Psoas muscle (tissue), 8 donors: ENCODE results near the gene SSNA1. TPM values are rescaled to one million over a fixed set of nuclear protein-coding genes. Genes with fewer than 3 reads are reported as not detected.

ENCODE experiments used
- ATAC-seq, 4 donors: fragments of 200-7000 bp; cut with Tn5 transposase; one replicate each; pipeline ENCODE4 v1.9.1; 2020; ENCODE audit warnings: moderate library complexity in 3 of 4, mild to moderate bottlenecking in 2 of 4
- DNase-seq, 2 donors: peaks; one replicate each; pipeline ENCODE4 v3.0.0-alpha.2; 2020
- H3K27ac ChIP-seq: fragments of 200-600 bp; one replicate; pipeline ENCODE4 v1.8.0; 2022
- H3K27me3 ChIP-seq, 3 donors: fragments of 200-600 bp in 1 of 3; one replicate each; pipeline versions ENCODE4 v1.6.1 to v1.8.0; 2013 to 2022; ENCODE audit warnings: low read length in 2 of 3, mild to moderate bottlenecking in 2 of 3, moderate library complexity in 1 of 3; ENCODE audit not compliant: insufficient read depth in 3 of 3
- H3K36me3 ChIP-seq, 2 donors: fragments of 200-600 bp in 1 of 2; one replicate each; pipeline versions ENCODE4 v1.6.1 to v1.8.0; 2013 to 2022; ENCODE audit warnings: low read depth in 1 of 2, mild to moderate bottlenecking in 1 of 2, moderate library complexity in 1 of 2; ENCODE audit not compliant: insufficient read depth in 1 of 2
- H3K4me1 ChIP-seq: fragments of 200-600 bp; one replicate; pipeline ENCODE4 v1.8.0; 2022
- H3K4me3 ChIP-seq: fragments of 200-600 bp; one replicate; pipeline ENCODE4 v1.8.0; 2022; ENCODE audit warnings: mild to moderate bottlenecking
- H3K9me3 ChIP-seq: fragments of 200-600 bp; one replicate; pipeline ENCODE4 v1.8.0; 2022
- WGBS, 3 donors: extraction: QIAGEN DNeasy Blood & Tissue Kit; methylation state at CpG; one replicate each; pipeline versions ENCODE4 v1.1.6 to v1.1.7; 2013; 5-methylcytosine and 5-hydroxymethylcytosine counted together
- intact Hi-C, 2 donors: fragments of 100-400 bp; cut with DNase I; formaldehyde crosslinking; loops; one replicate each; pipeline versions ENCODE4 v1.11.0 to v1.14.2; 2022
- polyA plus RNA-seq, 3 donors: library from polyadenylated mRNA; stranded (reverse); fragments of 200-250 nt; gene quantifications; one replicate each; pipeline ENCODE4 v1.2.3, GENCODE V29; 2013
- total RNA-seq, 4 donors: library from RNA; stranded (reverse); fragmentation: NEBNext Ultra II Directional in 2 of 4; extraction: Animal tissue kit (Norgen Biotek cat#: 25700) in 2 of 4; gene quantifications; one replicate each; pipeline versions ENCODE4 v1.2.1 to v1.2.4, GENCODE V29; 2021 to 2023
- TF ChIP-seq, protein P1 (sequence below): fragments of 200-600 bp; IDR thresholded peaks from one replicate; pipeline ENCODE4 v1.8.0; 2022; ENCODE audit warnings: antibody characterized with exemption
- donor health status: healthy with polysubstance abuse.
- donor health status: DM: no; HTN: no; CAD: no; lungs with moderate emphysema.
- donor health status: Bipolar disorder and iron deficiency.
- donor health status: healthy.
- donor health status: DM: yes; HTN: yes; CAD: no.
- donor health status: DM: no; HTN: no; CAD: no.
- donor health status: DM: no; HTN: no; CAD: no.
- donor health status: DM: yes; HTN: yes; CAD: no.

Gene SSNA1
- total and polyA plus RNA-seq, 7 donors: 51.5 to 176 (median 65.4) TPM

DNA sequence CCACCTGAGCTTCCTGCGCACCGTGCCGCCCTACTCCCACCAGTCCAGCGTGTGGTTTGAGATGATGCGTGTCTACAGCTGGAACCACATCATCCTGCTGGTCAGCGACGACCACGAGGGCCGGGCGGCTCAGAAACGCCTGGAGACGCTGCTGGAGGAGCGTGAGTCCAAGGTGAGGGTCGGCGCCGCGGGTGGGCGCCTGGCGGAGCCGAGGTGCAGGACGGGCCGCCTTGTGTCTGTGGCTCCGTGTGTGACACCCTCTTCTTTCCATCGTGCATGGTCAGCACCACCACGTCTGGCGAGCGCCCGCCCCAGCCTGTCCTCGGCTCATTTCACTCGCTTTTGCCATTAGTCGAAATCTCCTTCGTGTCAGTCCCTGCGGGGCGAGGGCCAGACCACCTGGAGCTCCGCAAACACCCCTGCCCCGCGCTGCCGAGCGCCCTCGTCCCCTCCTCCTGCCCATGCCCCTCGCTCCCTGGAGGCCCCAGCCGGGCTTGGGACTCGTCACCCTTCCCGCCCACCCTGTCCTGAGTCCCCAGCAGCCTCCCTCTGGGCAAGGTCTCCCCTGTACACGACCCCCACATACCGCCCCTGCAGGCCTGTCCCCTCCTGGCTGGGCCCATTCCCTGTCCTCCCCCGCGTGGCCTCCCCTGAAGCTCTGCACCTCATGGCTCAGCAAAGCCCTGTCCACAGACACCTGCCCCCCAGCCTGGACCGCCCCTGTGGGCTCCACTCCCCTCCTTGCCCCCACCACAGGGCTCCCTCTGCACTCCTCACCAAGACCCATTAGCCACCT is 42.5 kb upstream of the SSNA1 start:
- 42 to 51% (median 44%) methylated on average over 41 to 49 of the region's 49 CpGs for WGBS, 3 donors
- ATAC-seq (no peak), DNase-seq (no peak)
- no peaks in the 10 kb centered on the region for H3K36me3 ChIP-seq
- intact Hi-C loops: no loop called here
- H3K9me3 ChIP-seq: no peaks in the 10 kb centered on the region
- peaks cover 0 to 64% (median 21%) of the 10 kb centered on the region in 3 donors for H3K27me3 ChIP-seq
- H3K4me1 ChIP-seq: no peaks in the 10 kb centered on the region
- TF ChIP-seq, protein P1, sequence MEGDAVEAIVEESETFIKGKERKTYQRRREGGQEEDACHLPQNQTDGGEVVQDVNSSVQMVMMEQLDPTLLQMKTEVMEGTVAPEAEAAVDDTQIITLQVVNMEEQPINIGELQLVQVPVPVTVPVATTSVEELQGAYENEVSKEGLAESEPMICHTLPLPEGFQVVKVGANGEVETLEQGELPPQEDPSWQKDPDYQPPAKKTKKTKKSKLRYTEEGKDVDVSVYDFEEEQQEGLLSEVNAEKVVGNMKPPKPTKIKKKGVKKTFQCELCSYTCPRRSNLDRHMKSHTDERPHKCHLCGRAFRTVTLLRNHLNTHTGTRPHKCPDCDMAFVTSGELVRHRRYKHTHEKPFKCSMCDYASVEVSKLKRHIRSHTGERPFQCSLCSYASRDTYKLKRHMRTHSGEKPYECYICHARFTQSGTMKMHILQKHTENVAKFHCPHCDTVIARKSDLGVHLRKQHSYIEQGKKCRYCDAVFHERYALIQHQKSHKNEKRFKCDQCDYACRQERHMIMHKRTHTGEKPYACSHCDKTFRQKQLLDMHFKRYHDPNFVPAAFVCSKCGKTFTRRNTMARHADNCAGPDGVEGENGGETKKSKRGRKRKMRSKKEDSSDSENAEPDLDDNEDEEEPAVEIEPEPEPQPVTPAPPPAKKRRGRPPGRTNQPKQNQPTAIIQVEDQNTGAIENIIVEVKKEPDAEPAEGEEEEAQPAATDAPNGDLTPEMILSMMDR: no peak
- no peak overlapping the region for H3K4me3 ChIP-seq
- H3K27ac ChIP-seq: no peak overlapping the region

DNA sequence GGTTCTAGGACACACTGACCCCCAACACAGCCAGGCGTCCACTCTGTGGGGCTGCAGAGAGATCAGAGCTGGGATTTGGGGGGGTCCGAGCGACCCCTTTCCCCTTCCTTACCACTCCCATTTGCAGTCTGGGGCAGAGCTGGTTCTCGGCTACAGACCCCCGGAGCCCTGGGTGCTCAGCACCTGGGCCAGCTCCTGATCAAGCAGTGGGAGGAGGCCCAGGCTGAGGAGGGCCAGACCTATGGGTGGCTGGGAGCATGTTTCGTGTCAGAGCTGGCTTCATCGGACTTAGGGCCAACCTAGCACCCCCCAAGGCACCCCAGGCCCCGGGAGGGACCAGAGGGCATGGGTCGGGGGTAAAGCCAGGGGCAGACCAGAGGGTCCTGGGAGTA is 42.0 kb upstream of the SSNA1 start:
- Histone ChIP-seq H3K27me3 (peaks cover 0 to 58% (median 18%) of the 10 kb centered on the region in 3 donors), H3K36me3 (no peaks in the 10 kb centered on the region), H3K4me1 (no peaks in the 10 kb centered on the region), H3K9me3 (no peaks in the 10 kb centered on the region), H3K4me3 (no peak overlapping the region), H3K27ac (no peak overlapping the region)
- intact Hi-C loops: no loop called here
- TF ChIP-seq, protein P1: no peak
- no peak for ATAC-seq
- WGBS, 3 donors: 56 to 60% (median 57%) methylated on average over 9 of the region's 9 CpGs
- DNase-seq: no peak

DNA sequence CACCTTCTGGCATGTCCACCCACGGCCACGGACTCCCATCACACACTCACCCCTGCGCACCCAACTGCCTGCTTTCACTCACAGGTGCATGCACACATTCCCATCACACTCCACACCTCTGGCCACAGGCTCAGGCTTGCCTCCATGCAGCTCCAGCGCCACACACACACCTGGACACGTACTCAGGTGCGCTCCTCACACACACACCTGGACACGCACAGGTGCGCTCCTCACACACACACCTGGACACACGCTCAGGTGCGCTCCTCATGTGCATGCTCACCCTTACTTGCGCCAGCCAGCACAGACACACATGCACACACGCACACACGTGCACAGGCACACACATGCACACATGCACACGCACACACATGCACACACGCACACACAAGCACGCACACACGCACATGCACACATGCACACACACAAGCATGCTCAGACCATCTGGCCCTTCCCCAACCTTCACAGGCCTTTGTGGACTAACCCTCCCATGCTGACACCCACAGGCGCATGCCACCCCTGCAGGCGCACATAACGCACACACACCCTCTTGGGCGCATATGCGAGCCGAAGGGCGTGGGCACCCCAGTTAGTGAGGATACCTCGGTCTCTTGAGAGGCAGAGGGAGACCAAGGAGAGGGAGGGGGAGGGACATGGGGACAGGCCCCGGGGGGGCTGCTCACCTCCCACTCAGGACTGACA is 41.2 kb upstream of the SSNA1 start:
- TF ChIP-seq, protein P1: no peak
- intact Hi-C loops: no loop called here
- Histone ChIP-seq H3K27ac (no peak overlapping the region), H3K4me3 (no peak overlapping the region), H3K9me3 (no peaks in the 10 kb centered on the region), H3K4me1 (no peaks in the 10 kb centered on the region), H3K27me3 (peaks cover 0 to 51% (median 16%) of the 10 kb centered on the region in 3 donors), H3K36me3 (no peaks in the 10 kb centered on the region)
- no peak for ATAC-seq
- DNase-seq: peak in 1 of 2 donors; percentile 34
- WGBS, 3 donors: 82 to 86% (median 83%) methylated on average over 19 to 26 of the region's 26 CpGs

DNA sequence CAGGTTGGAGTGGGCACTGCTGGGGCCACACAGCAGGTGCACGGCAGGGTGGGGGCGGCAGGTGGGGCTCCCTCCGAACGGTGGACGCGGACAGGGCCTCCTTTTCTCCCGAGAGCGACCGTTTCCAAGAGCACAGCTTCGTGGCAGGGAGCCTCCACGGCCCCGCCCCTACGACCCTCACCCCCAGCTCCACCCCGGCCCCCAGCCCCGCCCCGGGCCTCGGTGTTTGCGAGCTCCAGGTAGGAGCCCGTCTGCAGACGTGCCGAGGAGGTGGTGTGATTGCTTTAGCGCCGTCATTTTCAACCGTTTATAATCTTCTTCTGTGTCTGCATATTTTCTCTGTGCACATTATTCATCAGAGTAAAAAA is 40.7 kb upstream of the SSNA1 start:
- ATAC-seq (no peak), DNase-seq (peak in 1 of 2 donors; percentile 34)
- intact Hi-C loops: no loop called here
- peaks cover 0 to 45% (median 16%) of the 10 kb centered on the region in 3 donors for H3K27me3 ChIP-seq
- H3K4me1 ChIP-seq: no peaks in the 10 kb centered on the region
- 24 to 32% (median 28%) methylated on average over 19 to 24 of the region's 24 CpGs for WGBS, 3 donors
- H3K4me3 ChIP-seq: no peak overlapping the region
- TF ChIP-seq, protein P1: no peak
- H3K36me3 ChIP-seq: no peaks in the 10 kb centered on the region
- no peaks in the 10 kb centered on the region for H3K9me3 ChIP-seq
- no peak overlapping the region for H3K27ac ChIP-seq
